Loucy (cell line): ENCODE data around the gene AP2B1.

Source experiments
- H2AFZ ChIP-seq: fragments of 200-600 bp; sonication (generic); 2 replicates; pipeline ENCODE4 v1.6.0; 2016; ENCODE audit warnings: antibody characterized with exemption, mild to moderate bottlenecking, low read length, moderate library complexity
- H3F3A ChIP-seq: fragments of 200-600 bp; 2 replicates; pipeline ENCODE4 v1.6.0; 2016; ENCODE audit warnings: antibody characterized with exemption, low read depth, mild to moderate bottlenecking
- H3K27me3 ChIP-seq: fragments of 200-600 bp; sonication (generic); 2 replicates; pipeline ENCODE4 v1.6.1; 2014; ENCODE audit warnings: low read length, mild to moderate bottlenecking; ENCODE audit not compliant: insufficient read depth, poor library complexity, severe bottlenecking
- H3K36me3 ChIP-seq: fragments of 200-600 bp; sonication (generic); 2 replicates; pipeline ENCODE4 v1.6.1; 2016; ENCODE audit warnings: low read length; ENCODE audit not compliant: insufficient read depth
- H3K4me1 ChIP-seq: fragments of 200-600 bp; sonication (generic); 2 replicates; pipeline ENCODE4 v1.5.1; 2014; ENCODE audit warnings: low read length, mild to moderate bottlenecking; ENCODE audit not compliant: insufficient read depth, poor library complexity, severe bottlenecking
- H3K4me2 ChIP-seq: fragments of 200-600 bp; sonication (generic); 2 replicates; pipeline ENCODE4 v1.6.0; 2014; ENCODE audit warnings: antibody characterized with exemption, low read length, low read depth, mild to moderate bottlenecking; ENCODE audit not compliant: poor library complexity, severe bottlenecking
- H3K4me3 ChIP-seq: fragments of 200-600 bp; sonication (generic); 2 replicates; pipeline ENCODE4 v1.5.1; 2014; ENCODE audit warnings: low read length, mild to moderate bottlenecking, mixed read lengths; ENCODE audit not compliant: poor library complexity, severe bottlenecking
- H3K79me2 ChIP-seq: fragments of 200-600 bp; sonication (generic); 2 replicates; pipeline ENCODE4 v1.6.1; 2014; ENCODE audit warnings: low read length; ENCODE audit not compliant: insufficient read depth
- H3K9ac ChIP-seq: fragments of 200-600 bp; sonication (generic); 2 replicates; pipeline ENCODE4 v1.6.0; 2014; ENCODE audit warnings: mild to moderate bottlenecking, low read depth, low read length, moderate library complexity; ENCODE audit not compliant: poor library complexity, severe bottlenecking
- H3K9me2 ChIP-seq: fragments of 200-600 bp; sonication (generic); replicated peaks from 2 replicates; pipeline ENCODE4 v1.6.1; 2016; ENCODE audit warnings: low read depth, low read length, mixed read lengths
- H3K9me3 ChIP-seq: fragments of 200-600 bp; sonication (generic); 2 replicates; pipeline ENCODE4 v1.6.1; 2014; ENCODE audit warnings: mild to moderate bottlenecking, antibody characterized with exemption, low read length, low read depth; ENCODE audit not compliant: insufficient read depth
- H4K20me1 ChIP-seq: fragments of 200-600 bp; sonication (generic); 2 replicates; pipeline ENCODE4 v1.6.0; 2014; ENCODE audit warnings: antibody characterized with exemption, low read length, mild to moderate bottlenecking; ENCODE audit not compliant: insufficient read depth, poor library complexity, severe bottlenecking
- CTCF ChIP-seq: fragments of 200-600 bp; sonication (generic); conservative IDR thresholded peaks from 2 replicates; pipeline ENCODE4 v1.5.1; 2014; ENCODE audit warnings: mild to moderate bottlenecking, antibody characterized with exemption, low read length
- EZH2phosphoT487 ChIP-seq: fragments of 200-600 bp; IDR thresholded peaks from 2 replicates; pipeline ENCODE4 v1.6.1; 2018; ENCODE audit warnings: antibody characterized with exemption, mild to moderate bottlenecking, moderate library complexity, borderline replicate concordance

The AP2B1 gene

GRCh38 chr17:35705705-35706104 is 118.6 kb downstream of the AP2B1 start:
- peaks cover 18% of the 10 kb centered on the region; the same call in 1 of the 2 replicates for H3K36me3 ChIP-seq

DNA sequence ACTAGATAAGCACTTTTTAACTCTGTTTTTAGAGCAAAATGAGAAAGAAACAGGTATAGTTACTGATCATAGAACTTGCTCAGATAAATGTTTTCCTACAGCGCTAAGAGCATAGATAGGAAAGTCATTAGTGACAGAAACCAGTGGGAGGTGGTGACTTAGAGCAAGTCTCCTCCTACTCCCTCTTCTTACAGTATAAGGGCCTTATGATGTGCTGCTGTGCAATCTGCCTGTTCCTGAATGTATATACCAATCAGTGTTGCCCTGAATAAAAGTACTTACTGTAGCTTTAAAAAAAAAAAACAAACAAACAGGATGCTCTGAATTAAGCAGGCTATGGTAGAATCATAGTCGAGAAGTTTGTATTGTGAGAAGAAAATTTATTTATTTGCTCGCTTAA is 121.0 kb downstream of the AP2B1 start:
- Histone ChIP-seq H3K9me3 (no peaks in the 10 kb centered on the region), H4K20me1 (no peaks in the 10 kb centered on the region), H3K9ac (no peak overlapping the region), H3K4me2 (no peak overlapping the region), H3K36me3 (peaks cover 36% of the 10 kb centered on the region; the same call in 1 of the 2 replicates), H3K4me1 (no peaks in the 10 kb centered on the region), H3K27me3 (no peaks in the 10 kb centered on the region), H3F3A (no peaks in the 10 kb centered on the region), H2AFZ (no peak overlapping the region), H3K79me2 (no peaks in the 10 kb centered on the region), H3K4me3 (no peak overlapping the region), H3K9me2 (no peaks in the 10 kb centered on the region)
- TF ChIP-seq EZH2phosphoT487 (no peak), CTCF (no peak)

More at GRCh38 chr17:35705705-35706104, 118.6 kb downstream of the AP2B1 start:
- H3K4me1 ChIP-seq: no peaks in the 10 kb centered on the region
- no peaks in the 10 kb centered on the region for H3K27me3 ChIP-seq
- H3K4me2 ChIP-seq: no peak overlapping the region
- H3K4me3 ChIP-seq: no peak overlapping the region
- H3K9me2 ChIP-seq: no peaks in the 10 kb centered on the region
- no peaks in the 10 kb centered on the region for H4K20me1 ChIP-seq
- no peaks in the 10 kb centered on the region for H3F3A ChIP-seq
- no peaks in the 10 kb centered on the region for H3K79me2 ChIP-seq
- TF ChIP-seq EZH2phosphoT487 (no peak), CTCF (no peak)
- H2AFZ ChIP-seq: no peak overlapping the region
- H3K9ac ChIP-seq: no peak overlapping the region
- no peaks in the 10 kb centered on the region for H3K9me3 ChIP-seq

GRCh38 chr17:35708951-35709350 is 121.8 kb downstream of the AP2B1 start:
- Histone ChIP-seq H3K9me3 (no peaks in the 10 kb centered on the region), H3K4me1 (no peaks in the 10 kb centered on the region), H3K27me3 (no peaks in the 10 kb centered on the region), H3K9ac (no peak overlapping the region), H2AFZ (no peak overlapping the region), H3K9me2 (no peaks in the 10 kb centered on the region), H4K20me1 (no peaks in the 10 kb centered on the region), H3K4me2 (no peak overlapping the region), H3K79me2 (no peaks in the 10 kb centered on the region), H3K4me3 (no peak overlapping the region), H3F3A (no peaks in the 10 kb centered on the region), H3K36me3 (peaks cover 44% of the 10 kb centered on the region; the same call in 1 of the 2 replicates)
- no peak for TF ChIP-seq CTCF
- no peak for TF ChIP-seq EZH2phosphoT487
